ENCODE measurements around the gene GPR158. TPM values are rescaled to one million over a fixed set of nuclear protein-coding genes. Genes with fewer than 3 reads are reported as not detected.
A peak's percentile ranks its signal among the peaks of the same experiment; 100 is the strongest.

The GPR158 gene
- total RNA-seq, 1 experiment from 2014 or later, result 0.07 TPM

DNA sequence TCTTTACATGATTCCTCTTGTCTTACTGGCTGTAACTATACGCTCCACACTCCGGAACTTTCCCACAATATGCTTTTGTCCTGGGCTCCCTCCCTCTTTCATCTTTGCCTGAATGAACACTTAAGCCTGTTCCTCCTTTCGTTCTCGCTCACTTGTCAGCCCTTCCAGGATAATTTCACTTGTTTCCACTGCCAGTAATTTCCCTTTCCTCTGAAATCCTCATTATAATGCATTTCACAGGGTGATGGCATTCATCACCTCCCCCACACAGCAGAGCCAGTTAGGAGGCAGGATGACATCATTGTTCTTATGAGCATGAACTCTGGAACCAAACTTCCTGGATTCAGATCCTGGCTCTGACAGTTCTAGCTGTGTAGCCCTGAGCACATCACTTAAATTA, 372.6 kb downstream of the GPR158 start:
- DNase-seq, result no peak
- no peaks in the 10 kb centered on the region for H3K4me1 Mint-ChIP-seq (ENCODE audit: low read depth, unreplicated experiment)
- H3K27ac Mint-ChIP-seq (ENCODE audit: unreplicated experiment), result no peak overlapping the region
- no peaks in the 10 kb centered on the region; the same call in 1 of the 2 replicates for H3K9me3 ChIP-seq
- H3K27me3 Mint-ChIP-seq (ENCODE audit: insufficient read depth, unreplicated experiment), result peaks cover 24% of the 10 kb centered on the region
- no peak for TF ChIP-seq CTCF (IDR thresholded peaks at IDR 0.05; ENCODE audit: insufficient read depth in 1 of 2, low read depth in 1 of 2, low read length in 1 of 2, severe bottlenecking in 1 of 2, unreplicated experiment in 1 of 2)
- ChIA-PET POLR2A (no interaction called here), CTCF (no interaction called here)
- no peaks in the 10 kb centered on the region; the same call in 1 of the 2 replicates for H3K27me3 ChIP-seq (replicated peaks; ENCODE audit: control insufficient read depth, insufficient read depth, low read length)
- H3K4me1 ChIP-seq, result no peaks in the 10 kb centered on the region
- BruUV-seq (replicated peaks), result no TSS peak
- H3K36me3 Mint-ChIP-seq (ENCODE audit: insufficient read depth, unreplicated experiment), result no peaks in the 10 kb centered on the region
- H3K9me3 Mint-ChIP-seq (ENCODE audit: unreplicated experiment), result no peaks in the 10 kb centered on the region
- H3K4me3 ChIP-seq (ENCODE audit: low read depth, low read length), result no peak overlapping the region
- intact Hi-C loops (cut with micrococcal nuclease; ENCODE audit: unreplicated experiment), result no loop called here
- no peaks in the 10 kb centered on the region for H3K36me3 ChIP-seq (ENCODE audit: control insufficient read depth, insufficient read depth, low read length)
- no peak overlapping the region for H3K4me3 Mint-ChIP-seq (ENCODE audit: unreplicated experiment)

GRCh38 chr10:25552283-25552919, 377.6 kb downstream of the GPR158 start:
- Mint-ChIP-seq H3K27me3 (ENCODE audit: insufficient read depth, unreplicated experiment) (peaks cover 23% of the 10 kb centered on the region), H3K4me1 (ENCODE audit: low read depth, unreplicated experiment) (no peaks in the 10 kb centered on the region), H3K9me3 (ENCODE audit: unreplicated experiment) (no peaks in the 10 kb centered on the region), H3K36me3 (ENCODE audit: insufficient read depth, unreplicated experiment) (no peaks in the 10 kb centered on the region), H3K4me3 (ENCODE audit: unreplicated experiment) (no peak overlapping the region), H3K27ac (ENCODE audit: unreplicated experiment) (no peak overlapping the region)
- H3K36me3 ChIP-seq (ENCODE audit: control insufficient read depth, insufficient read depth, low read length), result no peaks in the 10 kb centered on the region
- POLR2A ChIA-PET, result no interaction called here
- CTCF ChIA-PET, result no interaction called here
- no peak for TF ChIP-seq CTCF (IDR thresholded peaks at IDR 0.05; ENCODE audit: insufficient read depth in 1 of 2, low read depth in 1 of 2, low read length in 1 of 2, severe bottlenecking in 1 of 2, unreplicated experiment in 1 of 2)
- no TSS peak for BruUV-seq (replicated peaks)
- DNase-seq, result no peak
- no peaks in the 10 kb centered on the region for H3K4me1 ChIP-seq
- H3K9me3 ChIP-seq, result no peaks in the 10 kb centered on the region
- no peak overlapping the region for H3K4me3 ChIP-seq (ENCODE audit: low read depth, low read length)
- intact Hi-C loops (cut with micrococcal nuclease; ENCODE audit: unreplicated experiment), result no loop called here
- H3K27me3 ChIP-seq (replicated peaks; ENCODE audit: control insufficient read depth, insufficient read depth, low read length), result no peaks in the 10 kb centered on the region; the same call in 1 of the 2 replicates

- no peak for DNase-seq
- POLR2A ChIA-PET, result no interaction called here
- Mint-ChIP-seq H3K27me3 (ENCODE audit: insufficient read depth, unreplicated experiment) (peaks cover 13% of the 10 kb centered on the region), H3K27ac (ENCODE audit: unreplicated experiment) (no peak overlapping the region), H3K4me3 (ENCODE audit: unreplicated experiment) (no peak overlapping the region), H3K36me3 (ENCODE audit: insufficient read depth, unreplicated experiment) (no peaks in the 10 kb centered on the region), H3K4me1 (ENCODE audit: low read depth, unreplicated experiment) (no peaks in the 10 kb centered on the region), H3K9me3 (ENCODE audit: unreplicated experiment) (no peaks in the 10 kb centered on the region)
- H3K4me3 ChIP-seq (ENCODE audit: low read depth, low read length), result no peak overlapping the region
- peak; percentile 21 to 41 for TF ChIP-seq CTCF (IDR thresholded peaks at IDR 0.05; ENCODE audit: insufficient read depth in 1 of 2, low read depth in 1 of 2, low read length in 1 of 2, severe bottlenecking in 1 of 2, unreplicated experiment in 1 of 2)
- peaks cover 1% of the 10 kb centered on the region; the same call in 1 of the 2 replicates for H3K27me3 ChIP-seq (replicated peaks; ENCODE audit: control insufficient read depth, insufficient read depth, low read length)
- intact Hi-C loops (cut with micrococcal nuclease; ENCODE audit: unreplicated experiment), result no loop called here
- no TSS peak for BruUV-seq (replicated peaks)
- no peaks in the 10 kb centered on the region for H3K36me3 ChIP-seq (ENCODE audit: control insufficient read depth, insufficient read depth, low read length)
- H3K9me3 ChIP-seq, result 0 out of 2 replicates have a peak, but pooled peaks cover 3% of the 10 kb centered on the region
- no peaks in the 10 kb centered on the region for H3K4me1 ChIP-seq
- CTCF ChIA-PET, result no interaction called here
These were observed 381.1 kb downstream of the GPR158 start for GRCh38 chr10:25555865-25556264.

Data from Caco-2 (cell line).